ENCODE data around the gene GRID2.

The GRID2 gene

DNA sequence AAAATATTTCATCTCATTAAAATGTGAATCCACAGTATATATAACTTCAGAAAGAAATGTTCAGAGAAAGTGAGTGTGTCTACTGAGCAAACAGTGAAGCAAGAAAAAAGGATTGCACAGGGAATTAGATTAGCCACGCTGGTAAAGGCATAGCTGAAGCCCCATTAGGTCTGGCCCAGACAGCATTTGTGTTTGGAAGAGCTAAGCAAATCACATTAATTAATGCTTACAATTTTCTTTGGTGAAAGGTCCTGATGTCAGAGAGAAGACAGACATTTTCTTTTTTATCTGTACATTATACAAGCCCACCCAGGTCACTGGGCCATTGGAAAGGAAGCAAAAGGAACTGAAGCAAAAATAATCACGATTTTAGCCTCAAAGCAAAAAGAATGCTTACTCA, 354.6 kb downstream of the GRID2 start:
- Histone ChIP-seq H3K4me1 (ENCODE audit: insufficient read depth, low read length) (no peaks in the 10 kb centered on the region), H3K9ac (ENCODE audit: low read depth, low read length) (no peak overlapping the region), H3K36me3 (ENCODE audit: insufficient read depth, low read length) (no peaks in the 10 kb centered on the region), H3K9me3 (ENCODE audit: control insufficient read depth, insufficient read depth, low read length) (no peaks in the 10 kb centered on the region)

DNA sequence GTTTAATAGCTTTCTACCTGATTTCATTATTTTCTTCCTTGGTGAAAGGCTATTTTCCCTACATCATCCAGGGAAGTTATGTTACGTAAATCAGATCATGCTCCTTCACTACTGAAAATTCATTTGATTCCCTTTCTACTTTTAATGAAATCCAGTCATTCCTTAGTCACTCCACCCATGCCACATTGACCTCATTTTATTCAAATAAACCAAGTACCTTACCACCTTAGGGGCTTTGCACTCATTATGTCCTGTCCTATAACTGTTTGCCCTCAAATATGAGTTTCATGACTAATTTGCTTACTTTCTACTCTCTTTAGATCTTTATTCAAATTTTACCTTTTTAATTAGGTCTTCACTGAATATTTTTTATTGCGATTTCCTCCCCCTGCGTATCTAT, 374.0 kb downstream of the GRID2 start:
- H3K4me1 ChIP-seq (ENCODE audit: insufficient read depth, low read length), result no peaks in the 10 kb centered on the region
- no peaks in the 10 kb centered on the region for H3K9me3 ChIP-seq (ENCODE audit: control insufficient read depth, insufficient read depth, low read length)
- no peak overlapping the region for H3K9ac ChIP-seq (ENCODE audit: low read depth, low read length)
- no peaks in the 10 kb centered on the region for H3K36me3 ChIP-seq (ENCODE audit: insufficient read depth, low read length)

DNA sequence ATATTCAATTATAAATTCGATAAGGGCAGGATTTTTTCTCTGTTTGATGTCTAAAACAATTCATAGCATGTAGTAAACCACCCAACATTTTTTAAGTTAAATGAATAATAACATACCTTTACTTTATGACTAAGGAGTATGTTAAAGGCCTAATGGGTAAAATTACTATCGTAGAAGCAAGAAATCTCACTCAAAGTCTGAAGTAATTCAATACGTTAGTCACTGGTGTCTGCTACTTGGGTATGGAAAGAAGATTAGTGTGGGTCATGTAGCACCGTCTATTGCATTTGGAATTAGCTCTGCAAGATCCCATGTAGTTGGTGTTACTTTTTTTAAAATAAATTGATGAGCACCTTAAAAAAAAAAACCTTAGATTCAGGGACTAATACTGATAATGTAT, 374.5 kb downstream of the GRID2 start:
- H3K4me1 ChIP-seq (ENCODE audit: insufficient read depth, low read length), result no peaks in the 10 kb centered on the region
- H3K9ac ChIP-seq (ENCODE audit: low read depth, low read length), result no peak overlapping the region
- no peaks in the 10 kb centered on the region for H3K36me3 ChIP-seq (ENCODE audit: insufficient read depth, low read length)
- H3K9me3 ChIP-seq (ENCODE audit: control insufficient read depth, insufficient read depth, low read length), result no peaks in the 10 kb centered on the region

DNA sequence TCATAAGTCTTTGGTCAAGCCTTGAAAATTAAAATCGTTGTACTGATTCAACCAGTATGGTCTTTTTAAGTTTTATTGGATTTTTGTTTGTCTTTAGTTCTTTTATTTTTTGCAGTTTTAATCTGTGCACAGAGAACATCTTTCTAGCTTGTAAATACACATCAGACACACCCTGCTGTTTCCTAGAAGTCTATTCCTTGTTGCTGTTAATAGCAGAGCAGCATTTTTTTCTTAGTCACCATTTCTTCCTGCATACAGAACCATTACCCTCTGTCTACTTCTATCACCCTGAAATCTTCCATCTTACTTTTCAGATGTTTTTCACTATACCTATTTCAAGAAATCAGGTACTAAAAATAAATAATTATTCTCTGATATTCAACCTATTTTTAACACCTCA, 375.4 kb downstream of the GRID2 start:
- H3K4me1 ChIP-seq (ENCODE audit: insufficient read depth, low read length), result no peaks in the 10 kb centered on the region
- H3K36me3 ChIP-seq (ENCODE audit: insufficient read depth, low read length), result no peaks in the 10 kb centered on the region
- no peak overlapping the region for H3K9ac ChIP-seq (ENCODE audit: low read depth, low read length)
- H3K9me3 ChIP-seq (ENCODE audit: control insufficient read depth, insufficient read depth, low read length), result no peaks in the 10 kb centered on the region

DNA sequence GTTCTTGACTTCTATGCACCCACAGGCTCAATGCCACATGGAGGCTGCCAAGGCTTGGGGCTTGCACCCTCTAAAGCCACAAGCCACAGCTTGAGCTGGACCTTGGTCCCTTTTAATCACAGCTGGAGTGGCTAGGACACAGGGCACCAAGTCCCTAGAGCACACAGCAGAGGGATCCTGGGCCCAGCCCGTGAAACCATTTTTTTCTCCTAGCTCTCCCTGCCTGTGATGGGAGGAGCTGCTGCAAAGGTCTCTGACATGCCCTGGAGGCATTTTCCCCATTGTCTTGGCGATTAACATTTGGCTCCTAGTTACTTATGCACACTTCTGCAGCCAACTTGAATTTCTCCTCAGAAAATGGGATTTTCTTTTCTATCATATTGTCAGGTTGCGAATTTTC, 410.9 kb downstream of the GRID2 start:
- no peaks in the 10 kb centered on the region for H3K4me1 ChIP-seq (ENCODE audit: insufficient read depth, low read length)
- H3K9me3 ChIP-seq (ENCODE audit: control insufficient read depth, insufficient read depth, low read length), result no peaks in the 10 kb centered on the region; the same call in 1 of the 2 replicates
- no peak overlapping the region for H3K9ac ChIP-seq (ENCODE audit: low read depth, low read length)
- no peaks in the 10 kb centered on the region for H3K36me3 ChIP-seq (ENCODE audit: insufficient read depth, low read length)

DNA sequence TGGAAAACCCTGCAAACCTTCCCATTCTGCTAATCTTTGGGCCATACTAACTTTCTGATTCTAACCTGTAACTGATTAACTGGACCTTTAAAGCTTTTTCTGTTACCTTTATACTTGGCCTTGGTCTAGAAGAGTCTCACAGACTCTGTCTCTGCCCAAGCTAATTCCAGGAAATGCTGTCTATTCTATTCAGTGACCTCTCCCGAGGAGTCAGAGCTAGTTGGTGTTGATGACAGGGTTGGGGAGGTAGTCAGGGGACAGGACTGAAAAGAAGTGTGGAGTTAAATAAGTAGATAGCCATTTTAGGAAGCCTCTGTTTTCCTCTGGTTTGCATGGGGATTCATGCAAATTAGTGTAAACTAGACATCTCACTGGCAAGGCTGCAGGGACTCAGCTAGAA, 429.5 kb downstream of the GRID2 start:
- no peaks in the 10 kb centered on the region for H3K36me3 ChIP-seq (ENCODE audit: insufficient read depth, low read length)
- H3K9me3 ChIP-seq (ENCODE audit: control insufficient read depth, insufficient read depth, low read length), result no peaks in the 10 kb centered on the region
- no peaks in the 10 kb centered on the region for H3K4me1 ChIP-seq (ENCODE audit: insufficient read depth, low read length)
- no peak overlapping the region for H3K9ac ChIP-seq (ENCODE audit: low read depth, low read length)

DNA sequence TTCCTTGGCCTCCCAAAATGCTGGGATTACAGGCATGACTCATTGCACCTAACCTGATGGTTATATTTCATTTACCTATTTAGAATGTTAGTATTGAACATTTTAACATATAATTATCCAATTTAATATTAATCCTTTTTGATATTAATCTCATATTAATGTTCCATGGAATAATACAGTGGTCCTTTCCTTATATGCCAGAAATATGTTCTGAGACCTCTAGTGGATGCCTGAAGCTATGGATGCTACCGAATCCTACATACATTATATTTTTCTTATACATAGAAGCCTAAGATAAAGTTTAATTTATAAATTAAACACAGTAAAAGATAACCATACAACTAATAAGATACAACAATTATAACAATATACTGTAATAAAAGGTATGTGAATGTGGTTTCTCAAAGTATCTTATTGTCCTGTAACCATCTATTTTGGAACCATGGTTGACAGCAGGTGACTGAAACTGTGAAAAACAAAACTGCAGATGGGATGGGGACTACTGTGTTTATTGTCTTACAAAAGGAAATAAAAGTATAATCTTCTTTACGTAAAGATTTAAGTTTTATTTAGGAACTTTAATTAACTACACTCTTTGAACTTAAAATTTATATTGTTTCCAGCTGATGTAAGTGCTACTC, 431.4 kb downstream of the GRID2 start:
- Histone ChIP-seq H3K36me3 (ENCODE audit: insufficient read depth, low read length) (no peaks in the 10 kb centered on the region), H3K4me1 (ENCODE audit: insufficient read depth, low read length) (no peaks in the 10 kb centered on the region)

DNA sequence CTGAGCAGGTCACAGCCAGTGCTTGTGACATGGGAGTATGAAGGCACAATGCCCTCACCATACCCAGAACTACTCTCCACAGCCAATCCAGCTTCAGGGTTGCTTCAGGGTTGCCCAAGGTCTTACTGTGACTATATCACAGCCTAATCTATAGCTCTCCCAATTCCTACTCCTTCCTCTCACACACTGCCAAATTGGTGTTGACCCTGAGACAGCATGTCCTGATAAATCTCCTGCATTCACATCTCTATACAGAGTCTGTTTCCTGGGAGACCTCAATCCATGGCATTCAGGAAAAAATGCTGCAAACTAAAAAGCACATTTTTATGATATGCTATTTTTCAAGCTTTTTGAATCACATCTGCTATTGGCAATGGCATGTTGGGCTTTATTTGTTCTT, 456.7 kb downstream of the GRID2 start:
- H3K9ac ChIP-seq (ENCODE audit: low read depth, low read length), result no peak overlapping the region
- no peaks in the 10 kb centered on the region for H3K4me1 ChIP-seq (ENCODE audit: insufficient read depth, low read length)
- H3K9me3 ChIP-seq (ENCODE audit: control insufficient read depth, insufficient read depth, low read length), result no peaks in the 10 kb centered on the region
- H3K36me3 ChIP-seq (ENCODE audit: insufficient read depth, low read length), result peaks cover 2% of the 10 kb centered on the region; the same call in 1 of the 2 replicates

More for the DNA sequence above, 431.4 kb downstream of the GRID2 start:
- Histone ChIP-seq H3K9me3 (ENCODE audit: control insufficient read depth, insufficient read depth, low read length) (no peaks in the 10 kb centered on the region), H3K9ac (ENCODE audit: low read depth, low read length) (no peak overlapping the region)

DNA sequence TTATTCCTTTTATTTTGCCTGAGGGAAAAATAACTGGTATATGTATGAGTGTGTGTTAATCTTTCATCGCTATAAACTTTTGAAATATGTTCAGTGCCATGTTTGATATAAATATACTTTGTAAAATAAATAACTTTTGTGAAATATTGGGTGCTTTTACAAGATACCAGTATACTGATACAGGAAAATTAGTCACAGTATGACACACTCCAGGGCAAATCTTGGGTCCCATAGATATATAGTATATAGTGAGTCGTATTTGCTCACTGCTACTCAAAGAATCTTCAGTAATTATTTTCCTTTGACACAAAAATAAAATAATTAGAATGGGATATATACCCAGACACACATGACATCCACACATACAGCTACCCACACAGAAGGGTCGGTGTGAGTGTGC, 472.3 kb downstream of the GRID2 start:
- H3K9me3 ChIP-seq (ENCODE audit: control insufficient read depth, insufficient read depth, low read length), result no peaks in the 10 kb centered on the region
- H3K9ac ChIP-seq (ENCODE audit: low read depth, low read length), result no peak overlapping the region
- H3K4me1 ChIP-seq (ENCODE audit: insufficient read depth, low read length), result no peaks in the 10 kb centered on the region
- no peaks in the 10 kb centered on the region for H3K36me3 ChIP-seq (ENCODE audit: insufficient read depth, low read length)

DNA sequence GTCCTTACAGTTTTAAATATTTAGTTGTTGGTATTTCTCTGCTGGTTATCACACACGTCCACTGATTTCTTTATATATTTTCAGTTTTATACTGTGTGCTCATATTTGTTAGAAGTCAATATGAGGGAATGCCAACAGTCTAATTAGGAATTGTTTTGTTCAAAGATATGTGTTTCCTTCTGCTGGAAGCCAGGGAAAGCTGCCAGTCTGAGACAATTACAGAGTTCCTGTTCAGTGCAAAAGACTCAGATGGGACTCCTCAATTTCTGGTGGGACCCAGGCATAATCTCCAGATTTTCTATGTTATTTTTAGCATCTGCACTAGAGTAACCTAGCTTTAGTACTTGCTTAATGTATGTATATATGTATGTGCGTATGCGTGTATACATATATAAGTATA, 486.0 kb downstream of the GRID2 start:
- Histone ChIP-seq H3K36me3 (ENCODE audit: insufficient read depth, low read length) (no peaks in the 10 kb centered on the region), H3K9me3 (ENCODE audit: control insufficient read depth, insufficient read depth, low read length) (no peaks in the 10 kb centered on the region), H3K4me1 (ENCODE audit: insufficient read depth, low read length) (no peaks in the 10 kb centered on the region), H3K9ac (ENCODE audit: low read depth, low read length) (no peak overlapping the region)

DNA sequence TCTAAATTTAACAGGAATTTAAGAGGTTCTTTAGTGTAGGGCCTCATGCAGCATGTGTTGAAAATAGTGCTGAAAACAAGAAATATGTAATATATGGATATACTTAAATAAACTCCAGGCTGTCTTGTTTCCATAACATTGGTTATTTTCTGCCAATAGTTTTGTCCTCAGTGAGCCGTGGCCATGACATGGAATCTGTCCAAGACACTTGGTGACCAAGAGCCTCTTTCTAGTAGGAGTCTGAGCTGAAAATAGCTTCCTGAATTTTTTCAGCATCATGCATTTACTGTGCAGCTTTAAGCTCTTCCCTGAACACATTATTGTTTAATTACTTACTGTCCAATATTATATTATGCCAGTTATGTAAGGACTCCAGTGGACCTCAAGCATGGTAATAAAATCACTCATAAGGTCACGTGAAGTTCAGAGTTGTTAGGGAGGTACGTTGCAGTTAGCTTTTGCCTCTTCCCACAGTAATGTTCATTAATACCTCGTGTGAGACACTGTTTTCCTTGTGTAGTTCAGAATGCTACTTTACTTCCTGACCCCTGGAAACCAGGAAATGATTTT, 488.2 kb downstream of the GRID2 start:
- H3K9ac ChIP-seq (ENCODE audit: low read depth, low read length), result no peak overlapping the region
- H3K9me3 ChIP-seq (ENCODE audit: control insufficient read depth, insufficient read depth, low read length), result no peaks in the 10 kb centered on the region
- H3K36me3 ChIP-seq (ENCODE audit: insufficient read depth, low read length), result no peaks in the 10 kb centered on the region
- H3K4me1 ChIP-seq (ENCODE audit: insufficient read depth, low read length), result no peaks in the 10 kb centered on the region

DNA sequence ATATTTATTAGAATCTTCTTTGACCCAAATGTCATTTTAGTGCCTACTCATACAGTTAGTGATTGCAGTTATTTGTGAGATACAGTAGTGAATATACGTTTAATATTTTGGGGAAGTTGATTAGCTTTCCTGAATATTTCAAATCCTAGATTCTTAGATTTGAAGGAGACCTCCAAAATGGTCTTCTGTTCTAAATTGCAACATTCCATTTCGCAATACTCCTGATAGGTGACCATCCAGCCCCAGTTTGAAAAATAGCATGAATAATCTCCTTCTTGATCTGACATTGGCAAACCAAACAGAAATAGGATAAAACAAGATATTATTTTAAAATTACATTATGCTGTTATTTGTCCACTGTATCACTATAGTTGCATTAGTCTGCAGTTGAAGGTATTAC, 505.6 kb downstream of the GRID2 start:
- Histone ChIP-seq H3K4me1 (ENCODE audit: insufficient read depth, low read length) (no peaks in the 10 kb centered on the region), H3K9ac (ENCODE audit: low read depth, low read length) (no peak overlapping the region), H3K9me3 (ENCODE audit: control insufficient read depth, insufficient read depth, low read length) (no peaks in the 10 kb centered on the region)

DNA sequence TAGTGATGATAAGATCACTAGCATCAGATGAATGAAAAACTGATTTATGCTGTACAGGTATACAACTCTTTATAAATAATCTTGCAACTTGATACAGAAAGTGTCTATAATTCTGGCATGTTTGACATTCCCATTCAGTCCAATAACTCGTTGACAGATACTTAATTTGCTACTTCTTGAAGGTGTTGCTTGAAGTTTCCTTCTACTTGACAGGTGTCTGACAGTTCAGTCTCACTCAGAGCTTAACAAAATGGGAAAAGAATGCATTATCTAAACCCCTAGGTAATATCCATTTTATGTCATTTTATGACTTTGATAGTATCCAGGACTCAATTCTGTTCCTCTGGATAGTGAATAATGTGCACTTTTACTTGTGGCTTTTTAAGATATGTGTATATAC, 508.9 kb downstream of the GRID2 start:
- no peaks in the 10 kb centered on the region for H3K9me3 ChIP-seq (ENCODE audit: control insufficient read depth, insufficient read depth, low read length)
- no peaks in the 10 kb centered on the region for H3K36me3 ChIP-seq (ENCODE audit: insufficient read depth, low read length)
- no peak overlapping the region for H3K9ac ChIP-seq (ENCODE audit: low read depth, low read length)
- no peaks in the 10 kb centered on the region for H3K4me1 ChIP-seq (ENCODE audit: insufficient read depth, low read length)

More for the DNA sequence above, 505.6 kb downstream of the GRID2 start:
- H3K36me3 ChIP-seq (ENCODE audit: insufficient read depth, low read length), result no peaks in the 10 kb centered on the region

DNA sequence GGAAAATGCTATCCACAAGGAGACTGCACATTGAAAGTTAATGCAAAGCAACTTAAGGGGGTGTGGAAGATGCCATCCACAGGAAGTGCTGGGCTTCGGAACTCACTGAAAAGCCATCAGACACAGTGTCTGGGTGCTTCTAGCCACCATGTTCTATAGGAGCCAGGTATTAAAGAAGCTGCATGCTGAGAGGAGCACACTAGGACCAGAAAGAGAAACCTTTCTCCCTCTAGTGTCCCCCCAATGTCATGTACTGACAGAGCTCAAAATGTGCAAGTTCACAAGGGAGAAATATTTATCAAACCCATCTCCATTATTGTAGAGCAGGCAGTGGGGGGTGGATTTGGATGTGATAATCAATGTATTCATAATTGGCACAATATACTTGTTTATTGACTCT, 510.9 kb downstream of the GRID2 start:
- Histone ChIP-seq H3K4me1 (ENCODE audit: insufficient read depth, low read length) (no peaks in the 10 kb centered on the region), H3K36me3 (ENCODE audit: insufficient read depth, low read length) (no peaks in the 10 kb centered on the region), H3K9ac (ENCODE audit: low read depth, low read length) (no peak overlapping the region), H3K9me3 (ENCODE audit: control insufficient read depth, insufficient read depth, low read length) (no peaks in the 10 kb centered on the region)

DNA sequence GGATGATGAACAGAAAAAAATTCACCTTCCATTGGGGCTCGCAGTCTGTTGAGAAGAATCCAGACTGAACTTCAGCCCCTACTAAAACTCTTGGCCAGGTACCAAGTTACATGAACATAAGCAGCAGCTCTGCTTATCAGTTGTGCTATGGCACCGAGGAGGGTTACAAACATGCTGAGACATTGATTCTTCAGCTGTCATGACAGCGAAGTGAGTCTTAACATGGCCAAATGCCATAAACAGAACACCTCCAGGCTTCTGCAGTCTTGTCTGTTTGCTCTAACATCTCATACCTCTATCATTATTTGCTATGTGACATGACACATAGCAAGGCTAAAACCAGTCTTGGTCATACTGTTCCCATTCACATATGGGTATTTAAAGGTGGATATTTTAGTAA, 521.5 kb downstream of the GRID2 start:
- H3K36me3 ChIP-seq (ENCODE audit: insufficient read depth, low read length), result no peaks in the 10 kb centered on the region
- no peaks in the 10 kb centered on the region for H3K9me3 ChIP-seq (ENCODE audit: control insufficient read depth, insufficient read depth, low read length)
- H3K4me1 ChIP-seq (ENCODE audit: insufficient read depth, low read length), result no peaks in the 10 kb centered on the region; the same call in 1 of the 2 replicates
- no peak overlapping the region for H3K9ac ChIP-seq (ENCODE audit: low read depth, low read length)
